IMR-90 (cell line): ENCODE measurements around the gene DYNLT4. TPM values are rescaled to one million over a fixed set of nuclear protein-coding genes. Genes with fewer than 3 reads are reported as not detected.

Source experiments
- ATAC-seq: fragments of 200-7000 bp; cut with Tn5 transposase; 2 replicates; pipeline ENCODE4 v1.9.1; 2020; ENCODE audit warnings: low read depth, mild to moderate bottlenecking, moderate library complexity
- BruUV-seq: library from RNA; stranded (reverse); fragments of 400-500 nt; replicated peaks from 2 replicates; lab custom pipeline; 2021; lab: Mats Ljungman, UMichigan
- CTCF ChIA-PET: fragments of 300-600 bp; formaldehyde crosslinking; extraction: SDS; loops from one replicate; lab custom pipeline; 2021; ENCODE audit warnings: antibody characterized with exemption; lab: Yijun Ruan, JAX
- POLR2A ChIA-PET: fragments of 300-600 bp; sonication (Branson Sonifier 250); formaldehyde crosslinking; loops from one replicate; lab custom pipeline; 2022; ENCODE audit warnings: antibody characterized with exemption; ENCODE audit not compliant: unreplicated experiment; lab: Charles Lee
- DNase-seq: peaks from one replicate; pipeline ENCODE4 v3.0.0; 2013
- H2AFZ ChIP-seq: replicated peaks from 2 replicates; pipeline ENCODE3; 2013; ENCODE audit warnings: low read length, mild to moderate bottlenecking; ENCODE audit not compliant: poor library complexity
- H2AK5ac ChIP-seq: 2 replicates; pipeline ENCODE4 v1.6.1; 2013; ENCODE audit warnings: low read depth, low read length, inconsistent platforms
- H2AK9ac ChIP-seq: replicated peaks from 2 replicates; pipeline ENCODE3; 2013; ENCODE audit warnings: mild to moderate bottlenecking, low read depth, low read length, moderate library complexity; ENCODE audit not compliant: poor library complexity
- H2BK120ac ChIP-seq: 2 replicates; pipeline ENCODE4 v1.6.1; 2013; ENCODE audit warnings: low read depth, low read length, inconsistent platforms
- H2BK15ac ChIP-seq: 3 replicates; pipeline ENCODE4 v1.6.1; 2013; ENCODE audit warnings: low read depth, low read length, inconsistent platforms
- H2BK20ac ChIP-seq: 2 replicates; pipeline ENCODE4 v1.6.1; 2013; ENCODE audit warnings: low read depth, mild to moderate bottlenecking, inconsistent platforms, low read length, moderate library complexity
- H2BK5ac ChIP-seq: 2 replicates; pipeline ENCODE4 v1.6.1; 2013; ENCODE audit warnings: mild to moderate bottlenecking, low read depth, low read length, inconsistent platforms; ENCODE audit not compliant: poor library complexity, severe bottlenecking
- H3K14ac ChIP-seq: replicated peaks from 2 replicates; pipeline ENCODE4 v1.6.1; 2013; ENCODE audit warnings: low read depth, low read length, inconsistent platforms
- H3K18ac ChIP-seq: 2 replicates; pipeline ENCODE4 v1.6.1; 2013; ENCODE audit warnings: low read depth, low read length, control low read depth
- H3K23ac ChIP-seq: 2 replicates; pipeline ENCODE4 v1.6.1; 2013; ENCODE audit warnings: low read depth, low read length, inconsistent platforms
- H3K27ac ChIP-seq: 2 replicates; pipeline ENCODE4 v1.5.1; 2013; ENCODE audit warnings: mild to moderate bottlenecking, control low read depth, low read length; ENCODE audit not compliant: insufficient read depth
- H3K27me3 ChIP-seq: 2 replicates; pipeline ENCODE4 v1.6.1; 2013; ENCODE audit warnings: low read length; ENCODE audit not compliant: control insufficient read depth, insufficient read depth
- H3K36me3 ChIP-seq: 2 replicates; pipeline ENCODE4 v1.6.1; 2013; ENCODE audit warnings: low read length, mixed read lengths; ENCODE audit not compliant: control insufficient read depth, insufficient read depth
- H3K4ac ChIP-seq: 2 replicates; pipeline ENCODE4 v1.6.1; 2013; ENCODE audit warnings: low read depth, low read length, inconsistent platforms
- H3K4me1 ChIP-seq: 2 replicates; pipeline ENCODE4 v1.6.1; 2013; ENCODE audit warnings: low read length, mixed read lengths; ENCODE audit not compliant: control insufficient read depth, insufficient read depth
- H3K4me2 ChIP-seq: 2 replicates; pipeline ENCODE4 v1.6.1; 2013; ENCODE audit warnings: low read depth, mild to moderate bottlenecking, control low read depth, low read length, moderate library complexity
- H3K4me3 ChIP-seq: 2 replicates; pipeline ENCODE4 v1.5.1; 2013; ENCODE audit warnings: low read depth, mild to moderate bottlenecking, control low read depth, low read length, moderate library complexity; ENCODE audit not compliant: insufficient read depth
- H3K56ac ChIP-seq: 2 replicates; pipeline ENCODE4 v1.6.1; 2013; ENCODE audit warnings: low read length, inconsistent platforms; ENCODE audit not compliant: insufficient read depth; ENCODE audit errors: extremely low read depth
- H3K79me1 ChIP-seq, 2 experiments: 2 replicates each; pipeline ENCODE4 v1.6.1; 2013; ENCODE audit warnings: low read length in 2 of 2, inconsistent platforms in 1 of 2, low read depth in 1 of 2
- H3K9ac ChIP-seq: 2 replicates; pipeline ENCODE4 v1.6.1; 2013; ENCODE audit warnings: low read depth, low read length, control low read depth
- H3K9me1 ChIP-seq: 2 replicates; pipeline ENCODE4 v1.6.1; 2013; ENCODE audit warnings: low read length, inconsistent platforms; ENCODE audit not compliant: insufficient read depth
- H3K9me3 ChIP-seq: 2 replicates; pipeline ENCODE4 v1.6.1; 2013; ENCODE audit warnings: low read length; ENCODE audit not compliant: control insufficient read depth, insufficient read depth
- H4K20me1 ChIP-seq: 2 replicates; pipeline ENCODE4 v1.6.1; 2013; ENCODE audit warnings: low read length, inconsistent platforms; ENCODE audit not compliant: insufficient read depth
- H4K5ac ChIP-seq: 2 replicates; pipeline ENCODE4 v1.6.1; 2013; ENCODE audit warnings: mild to moderate bottlenecking, low read depth, low read length, control low read depth
- H4K8ac ChIP-seq, 2 experiments: 2 replicates each; pipeline ENCODE4 v1.6.1; 2013; ENCODE audit warnings: low read depth in 2 of 2, low read length in 2 of 2, control low read depth in 1 of 2, inconsistent platforms in 1 of 2
- H4K91ac ChIP-seq: 2 replicates; pipeline ENCODE4 v1.6.1; 2013; ENCODE audit warnings: low read depth, low read length, inconsistent platforms; ENCODE audit not compliant: insufficient read depth
- FOS ChIP-seq: fragments of 150-350 bp; IDR thresholded peaks from 2 replicates; pipeline ENCODE4 v1.6.1; 2016; ENCODE audit warnings: low read depth, low read length
- MAFK ChIP-seq: IDR thresholded peaks from 2 replicates; pipeline ENCODE4 v1.6.1; 2012; ENCODE audit warnings: low read depth, low read length, improper control_type of control experiment
- RAD21 ChIP-seq: IDR thresholded peaks from 2 replicates; pipeline ENCODE4 v1.6.1; 2012; ENCODE audit warnings: low read length, improper control_type of control experiment
- WGBS, 2 experiments: methylation state at CpG; one replicate each; pipeline versions ENCODE4 v1.1.5 to v1.1.7; 2013; ENCODE audit warnings: missing lambda C conversion rate in 2 of 2; ENCODE audit not compliant: insufficient read length in 1 of 2; ENCODE audit errors: extremely low coverage in 2 of 2; 5-methylcytosine and 5-hydroxymethylcytosine counted together
- dilution Hi-C: fragments of 300-500 bp; cut with HindIII; formaldehyde crosslinking; loops from one replicate; pipeline ENCODE4 v1.14.3; 2018; ENCODE audit warnings: low sequenced_read_pairs; ENCODE audit not compliant: unreplicated experiment
- in situ Hi-C: fragments of 300-500 bp; cut with MboI; formaldehyde crosslinking; loops from 3 replicates; pipeline ENCODE4 v1.14.3; 2019; ENCODE audit warnings: low sequenced_read_pairs, inconsistent platforms, mixed read lengths
- intact Hi-C: fragments of 100-400 bp; cut with micrococcal nuclease; formaldehyde crosslinking; loops from 2 replicates; pipeline ENCODE4 v1.10.0; 2022
- polyA plus RNA-seq, 3 experiments: library from polyadenylated mRNA; depleted of rRNA; stranded (reverse); fragments of >200 nt; gene quantifications; 2 replicates each; pipeline ENCODE4 v1.2.3, GENCODE V29; 2012; ENCODE audit warnings: low replicate concordance in 1 of 3
- total RNA-seq: library from RNA; depleted of rRNA; stranded (reverse); fragments of >200 nt; gene quantifications from 2 replicates; pipeline ENCODE4 v1.2.3, GENCODE V29; 2012

Gene DYNLT4
- total and polyA plus RNA-seq, 2 of the 4 experiments (the other 2 are of a cell fraction): not detected

DNA sequence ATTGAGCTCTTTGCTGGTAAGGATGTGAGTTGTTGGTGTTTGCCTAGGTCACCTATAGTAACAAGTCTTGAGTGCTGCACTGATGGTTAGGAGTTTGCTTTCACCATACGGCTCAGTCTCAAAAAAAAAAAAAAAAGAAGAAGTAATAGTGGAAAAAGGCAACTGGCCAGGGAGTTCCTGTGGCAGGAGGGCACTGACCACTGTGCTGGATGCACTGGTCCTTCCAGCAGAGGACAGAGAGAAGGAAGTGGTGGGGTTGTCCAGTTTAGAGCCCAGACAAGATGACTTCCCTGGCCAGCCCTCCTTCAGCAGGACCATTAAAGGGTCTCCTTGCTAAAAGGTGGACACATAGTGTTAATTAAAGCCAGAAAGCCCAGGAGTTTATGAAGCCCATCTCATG lies 47.8 kb upstream of the DYNLT4 start:
- Histone ChIP-seq H3K18ac (no peak overlapping the region), H3K23ac (no peak overlapping the region), H3K9me3 (no peaks in the 10 kb centered on the region), H2BK5ac (no peak overlapping the region), H4K8ac (no peak overlapping the region), H3K4me1 (no peaks in the 10 kb centered on the region), H2AK9ac (no peak overlapping the region), H3K4me3 (no peak overlapping the region), H3K27me3 (no peaks in the 10 kb centered on the region), H3K4ac (no peak overlapping the region), H3K4me2 (no peak overlapping the region), H4K20me1 (no peaks in the 10 kb centered on the region), H3K9ac (no peak overlapping the region), H2AK5ac (no peak overlapping the region), H2BK20ac (no peak overlapping the region), H2BK120ac (no peak overlapping the region), H3K14ac (no peak overlapping the region), H4K5ac (no peak overlapping the region), H3K36me3 (peaks cover 10% of the 10 kb centered on the region), H2BK15ac (no peak overlapping the region), H3K79me1 (peaks cover 0 to 2% of the 10 kb centered on the region in 2 experiments; a peak in 1 of 4 replicates), H3K9me1 (0 out of 2 replicates have a peak, but pooled peaks cover 4% of the 10 kb centered on the region), H2AFZ (no peak overlapping the region), H4K91ac (no peak overlapping the region), H3K56ac (no peak overlapping the region), H3K27ac (no peak overlapping the region)
- TF ChIP-seq FOS: no peak
- no peak for TF ChIP-seq MAFK
- no peak for TF ChIP-seq RAD21
- intact Hi-C loops: no loop called here
- WGBS, 2 experiments: 86% methylated on average over 1 of the region's 1 CpG; no CpG with 5 or more reads in 1 of the 2 experiments
- no peak for DNase-seq
- ChIA-PET POLR2A (no interaction called here), CTCF (no interaction called here)
- in situ Hi-C loops: loop anchor here (25.0 kb wide), 1 partner anchor 132 kb away; the partner anchor contains the start of gene EIF2B3
- dilution Hi-C loops: no loop called here
- no TSS peak for BruUV-seq
- no peak for ATAC-seq
